H1 (cell line): ENCODE data around the gene SCUBE2. TPM values are rescaled to one million over a fixed set of nuclear protein-coding genes. Genes with fewer than 3 reads are reported as not detected.

Experiments
- CTCF ChIA-PET: fragments of 300-600 bp; sonication (Branson Sonifier 250); formaldehyde crosslinking; loops from one replicate; lab custom pipeline; 2021; ENCODE audit not compliant: partially characterized antibody; lab: Charles Lee
- POLR2A ChIA-PET: fragments of 300-600 bp; sonication (Branson Sonifier 250); formaldehyde crosslinking; loops from one replicate; lab custom pipeline; 2021; ENCODE audit warnings: inconsistent platforms; ENCODE audit not compliant: partially characterized antibody; lab: Charles Lee
- DNase-seq, 2 experiments: peaks; one replicate each; pipeline versions ENCODE4 v3.0.0 to v3.0.0-alpha.2; 2010 to 2022; ENCODE audit warnings: low spot score in 2 of 2, low read depth in 1 of 2, mixed read lengths in 1 of 2
- FAIRE-seq: peaks from 2 replicates; lab custom pipeline; 2011; peaks lifted over from hg19 to GRCh38; lab: Jason Lieb, UNC
- H2AFZ ChIP-seq: 2 replicates; pipeline ENCODE4 v1.8.1; 2012; ENCODE audit warnings: low read length, inconsistent platforms
- H2AK5ac ChIP-seq: 2 replicates; pipeline ENCODE4 v1.6.1; 2013; ENCODE audit warnings: low read depth, low read length
- H2BK120ac ChIP-seq: replicated peaks from 2 replicates; pipeline ENCODE3; 2013; ENCODE audit warnings: low read depth, low read length, inconsistent platforms
- H2BK12ac ChIP-seq: 2 replicates; pipeline ENCODE4 v1.6.1; 2013; ENCODE audit warnings: low read depth, low read length
- H2BK15ac ChIP-seq: 2 replicates; pipeline ENCODE4 v1.6.1; 2013; ENCODE audit warnings: low read length
- H2BK20ac ChIP-seq: 2 replicates; pipeline ENCODE4 v1.6.1; 2013; ENCODE audit warnings: low read length
- H2BK5ac ChIP-seq: 2 replicates; pipeline ENCODE4 v1.6.1; 2013; ENCODE audit warnings: low read depth, low read length
- H3K14ac ChIP-seq: 2 replicates; pipeline ENCODE4 v1.6.1; 2013; ENCODE audit warnings: inconsistent platforms; ENCODE audit not compliant: insufficient read length
- H3K18ac ChIP-seq: 2 replicates; pipeline ENCODE4 v1.6.1; 2013; ENCODE audit warnings: low read length; ENCODE audit errors: extremely low read depth
- H3K23ac ChIP-seq: 2 replicates; pipeline ENCODE4 v1.6.1; 2013; ENCODE audit warnings: inconsistent platforms; ENCODE audit not compliant: insufficient read length
- H3K23me2 ChIP-seq: 2 replicates; pipeline ENCODE4 v1.6.1; 2013; ENCODE audit warnings: low read depth, low read length
- H3K27ac ChIP-seq: 2 replicates; pipeline ENCODE4 v1.6.1; 2011; ENCODE audit warnings: low read depth, low read length, inconsistent platforms
- H3K27me3 ChIP-seq, 4 experiments: replicated peaks in 1 of 4; 1 replicate in 1 of 4; 2 replicates in 3 of 4; pipeline versions ENCODE4 v1.6.1 to v1.8.1; 2011 to 2013; ENCODE audit warnings: low read length in 3 of 4, mild to moderate bottlenecking in 3 of 4, inconsistent platforms in 2 of 4, mixed read lengths in 2 of 4, moderate library complexity in 1 of 4; ENCODE audit not compliant: control insufficient read depth in 3 of 4, insufficient read depth in 3 of 4; ENCODE audit errors: extremely low read depth in 1 of 4
- H3K36me3 ChIP-seq, 4 experiments: 2 replicates each; pipeline versions ENCODE4 v1.6.1 to v1.8.1; 2011 to 2013; ENCODE audit warnings: mild to moderate bottlenecking in 4 of 4, low read length in 3 of 4, moderate library complexity in 2 of 4, control low read depth in 1 of 4, inconsistent platforms in 1 of 4; ENCODE audit not compliant: insufficient read depth in 4 of 4, control insufficient read depth in 2 of 4
- H3K4ac ChIP-seq: replicated peaks from 2 replicates; pipeline ENCODE3; 2013; ENCODE audit warnings: low read length, low read depth, mixed read lengths, inconsistent platforms; ENCODE audit not compliant: insufficient read length
- H3K4me1 ChIP-seq, 4 experiments: replicated peaks in 1 of 4; 1 replicate in 1 of 4; 2 replicates in 3 of 4; pipeline versions ENCODE4 v1.6.1 to v1.8.1; 2011 to 2013; ENCODE audit warnings: low read length in 3 of 4, inconsistent platforms in 2 of 4, mixed read lengths in 1 of 4; ENCODE audit not compliant: insufficient read depth in 4 of 4, control insufficient read depth in 3 of 4
- H3K4me2 ChIP-seq, 2 experiments: 2 replicates each; pipeline versions ENCODE4 v1.6.1 to v1.8.1; 2011 to 2013; ENCODE audit warnings: low read depth in 2 of 2, low read length in 2 of 2, control low read depth in 1 of 2, inconsistent platforms in 1 of 2, mild to moderate bottlenecking in 1 of 2; ENCODE audit not compliant: insufficient read depth in 1 of 2
- H3K4me3 ChIP-seq, 4 experiments: fragments of 200-600, 300-600 bp in 1 of 4; sonication (generic), shearing (Covaris generic), sonication (Bioruptor Twin) in 1 of 4; 2 replicates each; pipeline versions ENCODE4 v1.5.1 to v1.8.1; 2011 to 2016; ENCODE audit warnings: low read length in 4 of 4, low read depth in 3 of 4, control low read depth in 2 of 4, inconsistent platforms in 2 of 4, mild to moderate bottlenecking in 2 of 4, mixed read lengths in 1 of 4, moderate library complexity in 1 of 4; ENCODE audit not compliant: insufficient read depth in 2 of 4; ENCODE audit errors: extremely low read depth in 1 of 4
- H3K56ac ChIP-seq: replicated peaks from 2 replicates; pipeline ENCODE3; 2013; ENCODE audit warnings: low read depth, mild to moderate bottlenecking, mixed read lengths, low read length, inconsistent platforms; ENCODE audit not compliant: insufficient read length
- H3K79me1 ChIP-seq: 2 replicates; pipeline ENCODE4 v1.6.1; 2013; ENCODE audit warnings: low read depth, low read length, control low read depth
- H3K79me2 ChIP-seq, 2 experiments: 2 replicates each; pipeline versions ENCODE4 v1.6.1 to v1.8.1; 2012 to 2013; ENCODE audit warnings: low read length in 2 of 2, mild to moderate bottlenecking in 2 of 2, inconsistent platforms in 1 of 2; ENCODE audit not compliant: insufficient read depth in 2 of 2, control insufficient read depth in 1 of 2
- H3K9ac ChIP-seq, 4 experiments: replicated peaks in 1 of 4; 1 replicate in 1 of 4; 2 replicates in 3 of 4; pipeline versions ENCODE4 v1.6.1 to v1.8.1; 2011 to 2013; ENCODE audit warnings: low read depth in 3 of 4, low read length in 3 of 4, control low read depth in 2 of 4, mild to moderate bottlenecking in 2 of 4, moderate library complexity in 2 of 4, inconsistent platforms in 1 of 4; ENCODE audit errors: extremely low read depth in 1 of 4
- H3K9me3 ChIP-seq, 2 experiments: 2 replicates each; pipeline versions ENCODE4 v1.6.1 to v1.8.1; 2012 to 2013; ENCODE audit warnings: mild to moderate bottlenecking in 2 of 2, moderate library complexity in 2 of 2, control low read depth in 1 of 2, inconsistent platforms in 1 of 2, low read depth in 1 of 2, low read length in 1 of 2, mixed read lengths in 1 of 2; ENCODE audit not compliant: insufficient read depth in 2 of 2
- H4K20me1 ChIP-seq, 2 experiments: replicated peaks in 1 of 2; 2 replicates each; pipeline versions ENCODE3 to v1.8.1; 2011 to 2013; ENCODE audit warnings: inconsistent platforms in 2 of 2, low read length in 2 of 2, mild to moderate bottlenecking in 1 of 2; ENCODE audit not compliant: insufficient read depth in 2 of 2, control insufficient read depth in 1 of 2
- H4K5ac ChIP-seq: 2 replicates; pipeline ENCODE4 v1.6.1; 2013; ENCODE audit warnings: low read length, low read depth, mixed read lengths, inconsistent platforms; ENCODE audit not compliant: insufficient read length
- H4K8ac ChIP-seq: 2 replicates; pipeline ENCODE4 v1.8.0; 2013; ENCODE audit warnings: mild to moderate bottlenecking, moderate library complexity, low read length, inconsistent platforms; ENCODE audit not compliant: insufficient read depth; ENCODE audit errors: extremely low read depth
- H4K91ac ChIP-seq: replicated peaks from 2 replicates; pipeline ENCODE3; 2013; ENCODE audit warnings: low read length, mixed read lengths, inconsistent platforms; ENCODE audit not compliant: insufficient read length
- ATF3 ChIP-seq: IDR thresholded peaks from 2 replicates; pipeline ENCODE4 v1.6.1; 2011; ENCODE audit warnings: low read depth, mild to moderate bottlenecking, low read length; ENCODE audit not compliant: insufficient read depth
- BRCA1 ChIP-seq: IDR thresholded peaks from 2 replicates; pipeline ENCODE4 v1.6.1; 2012; ENCODE audit warnings: low read depth, low read length, improper control_type of control experiment
- CEBPB ChIP-seq: IDR thresholded peaks from 2 replicates; pipeline ENCODE4 v1.6.1; 2012; ENCODE audit warnings: low read depth, low read length
- CHD1 ChIP-seq: IDR thresholded peaks from 2 replicates; pipeline ENCODE4 v1.6.1; 2012; ENCODE audit warnings: low read depth, low read length, improper control_type of control experiment
- CTCF ChIP-seq, 3 experiments: IDR thresholded peaks; 1 replicate in 2 of 3; 2 replicates in 1 of 3; pipeline versions ENCODE4 v1.5.1 to v1.6.1; 2011; ENCODE audit warnings: low read length in 3 of 3, mild to moderate bottlenecking in 3 of 3, inconsistent platforms in 2 of 3, low read depth in 1 of 3, moderate library complexity in 1 of 3; ENCODE audit not compliant: insufficient read depth in 1 of 3; ENCODE audit errors: control extremely low read depth in 1 of 3
- JUN ChIP-seq: IDR thresholded peaks from 2 replicates; pipeline ENCODE4 v1.6.1; 2011; ENCODE audit warnings: low read depth, mild to moderate bottlenecking, improper control_type of control experiment, low read length
- JUND ChIP-seq: IDR thresholded peaks from 2 replicates; pipeline ENCODE4 v1.6.1; 2011; ENCODE audit warnings: mild to moderate bottlenecking, improper control_type of control experiment, low read length
- RNF2 ChIP-seq: fragments of 200-900, 300-1000 bp; sonication (generic); IDR thresholded peaks from 2 replicates; pipeline ENCODE4 v1.7.1; 2016; ENCODE audit warnings: borderline replicate concordance, low read depth, mild to moderate bottlenecking, antibody characterized with exemption, low read length; ENCODE audit not compliant: poor library complexity, severe bottlenecking; ENCODE audit errors: missing control alignments
- SRF ChIP-seq: IDR thresholded peaks from 2 replicates; pipeline ENCODE4 v1.6.1; 2011; ENCODE audit warnings: mild to moderate bottlenecking, low read depth, low read length, moderate library complexity
- USF2 ChIP-seq: IDR thresholded peaks from 2 replicates; pipeline ENCODE4 v1.6.1; 2011; ENCODE audit warnings: low read length, improper control_type of control experiment
- WGBS, 2 experiments: shearing (Covaris generic) in 1 of 2; methylation state at CpG; one replicate each; pipeline versions ENCODE4 v1.1.6 to v1.1.7; 2013 to 2015; ENCODE audit warnings: low lambda C conversion rate in 2 of 2, mixed read lengths in 2 of 2, inconsistent platforms in 1 of 2, low coverage in 1 of 2, missing lambda C conversion rate in 1 of 2; ENCODE audit not compliant: insufficient replicate concordance in 2 of 2, insufficient coverage in 1 of 2, insufficient read length in 1 of 2; ENCODE audit errors: extremely low coverage in 1 of 2, missing lambda C conversion rate in 1 of 2; 5-methylcytosine and 5-hydroxymethylcytosine counted together
- polyA plus RNA-seq, 7 experiments: library from polyadenylated mRNA; depleted of rRNA in 3 of 7; stranded (reverse) in 5 of 7; unstranded in 2 of 7; fragments of >200 nt in 5 of 7; fragments of 200-250 nt in 2 of 7; gene quantifications; 1 replicate in 5 of 7; 2 replicates in 1 of 7; 4 replicates in 1 of 7; pipeline versions ENCODE4 v1.2.1 to v1.2.3, GENCODE V29; 2011 to 2013; ENCODE audit warnings: missing spikeins in 2 of 7, mixed read lengths in 2 of 7
- total RNA-seq: library from RNA; stranded (reverse); fragmentation: NEBNext Ultra II Directional; extraction: Animal tissue kit (Norgen Biotek cat#: 25700); gene quantifications from 2 replicates; pipeline ENCODE4 v1.2.1, GENCODE V29; 2021

SCUBE2 gene
- total and polyA plus RNA-seq, 2 of the 8 experiments (the other 6 are each of a cell fraction or from before 2014, with no cell fraction given), result 0.29 to 1.2 TPM

- Histone ChIP-seq H3K56ac (no peak overlapping the region), H2AFZ (no peak overlapping the region), H3K9ac (no peak overlapping the region), H3K23me2 (peaks cover 2% of the 10 kb centered on the region; the same call in 1 of the 2 replicates), H3K4me2 (no peak overlapping the region), H2AK5ac (no peak overlapping the region), H4K5ac (no peak overlapping the region), H3K36me3 (no peaks in the 10 kb centered on the region), H3K9me3 (no peaks in the 10 kb centered on the region), H3K4me3 (no peak overlapping the region), H2BK5ac (no peak overlapping the region), H4K91ac (no peak overlapping the region), H3K4ac (no peak overlapping the region), H4K20me1 (no peaks in the 10 kb centered on the region), H3K27ac (no peak overlapping the region), H3K27me3 (no peaks in the 10 kb centered on the region), H3K4me1 (peaks cover 0 to 10% (median 2%) of the 10 kb centered on the region in 4 experiments; a peak in 5 of 7 replicates), H3K79me2 (no peaks in the 10 kb centered on the region), H2BK20ac (no peak overlapping the region), H2BK120ac (no peak overlapping the region), H2BK15ac (no peak overlapping the region), H4K8ac (no peak overlapping the region), H3K14ac (no peak overlapping the region), H3K79me1 (no peaks in the 10 kb centered on the region), H3K23ac (no peak overlapping the region), H3K18ac (no peak overlapping the region), H2BK12ac (no peak overlapping the region)
- FAIRE-seq (no peak), DNase-seq (no peak)
- POLR2A ChIA-PET, result no interaction called here
- CTCF ChIA-PET, result interaction anchor here (0.8 to 1.2 kb wide), 2 partner anchors 9 to 11 kb away, joined by 3 read pairs; no protein-coding TSS in a partner anchor
- WGBS, 2 experiments, result 93% methylated on average over 2 of the region's 2 CpGs; no CpG with 5 or more reads in 1 of the 2 experiments
- TF ChIP-seq USF2 (no peak), SRF (no peak), CEBPB (no peak), JUN (no peak), BRCA1 (no peak), CHD1 (no peak), ATF3 (no peak), RNF2 (no peak), CTCF (IDR thresholded peaks at IDR 0.05; ENCODE audit: control extremely low read depth in 1 of 3, insufficient read depth in 1 of 3, low read depth in 1 of 3, low read length in 3 of 3) (no peak), JUND (no peak)
These were observed 41.4 kb downstream of the SCUBE2 start for GRCh38 chr11:9049959-9050358.
